ENCODE results near the gene MDM4.
"Not testable (repeated sequence)": the region's sequence is repeated elsewhere in the genome, so short reads cannot be mapped to it uniquely, and the experiment has no call there.

Gene MDM4

GRCh38 chr1:204513117-204513716 lies 3.0 kb upstream of the MDM4 start:
- in situ Hi-C loops (cut with MboI; ENCODE audit: low sequenced_read_pairs, unreplicated experiment): no loop called here
- TF ChIP-seq CTCF (IDR thresholded peaks at IDR 0.05; ENCODE audit: borderline replicate concordance, control extremely low read depth, extremely low read depth, insufficient read depth, missing control alignments): peak; percentile 8
- DNase-seq (ENCODE audit: low spot score): peak; percentile 68

GRCh38 chr1:204514828-204515227 lies 1.4 kb upstream of the MDM4 start:
- no peak for TF ChIP-seq CTCF (IDR thresholded peaks at IDR 0.05; ENCODE audit: borderline replicate concordance, control extremely low read depth, extremely low read depth, insufficient read depth, missing control alignments)
- DNase-seq (ENCODE audit: low spot score): no peak
- in situ Hi-C loops (cut with MboI; ENCODE audit: low sequenced_read_pairs, unreplicated experiment): no loop called here

DNA sequence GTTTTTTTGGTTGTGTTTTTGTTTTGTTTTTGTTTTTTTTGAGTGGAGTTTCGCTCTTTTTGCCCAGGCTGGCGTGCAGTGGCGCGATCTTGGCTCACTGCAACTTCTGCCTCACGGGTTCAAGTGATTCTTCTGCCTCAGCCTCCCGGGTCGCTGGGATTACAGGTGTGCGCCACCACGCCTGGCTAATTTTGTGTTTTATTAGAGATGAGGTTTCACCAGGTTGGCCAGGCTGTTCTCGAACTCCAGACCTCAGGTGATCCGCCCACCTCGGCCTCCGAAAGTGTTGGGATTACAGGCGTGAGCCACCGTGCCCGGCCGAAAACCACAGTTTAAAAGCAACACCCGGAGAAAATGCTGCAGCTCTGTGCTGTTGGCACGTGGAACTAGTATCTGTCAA lies 1.2 kb downstream of the MDM4 start:
- DNase-seq (ENCODE audit: low spot score); in situ Hi-C loops (cut with MboI; ENCODE audit: low sequenced_read_pairs, unreplicated experiment): not testable (repeated sequence)

GRCh38 chr1:204520834-204521709 lies 4.9 kb downstream of the MDM4 start:
- peak; percentile 50 for DNase-seq (ENCODE audit: low spot score)
- no peak for TF ChIP-seq CTCF (IDR thresholded peaks at IDR 0.05; ENCODE audit: borderline replicate concordance, control extremely low read depth, extremely low read depth, insufficient read depth, missing control alignments)
- in situ Hi-C loops (cut with MboI; ENCODE audit: low sequenced_read_pairs, unreplicated experiment): no loop called here

- DNase-seq (ENCODE audit: low spot score); in situ Hi-C loops (cut with MboI; ENCODE audit: low sequenced_read_pairs, unreplicated experiment): not testable (repeated sequence)
Observed at GRCh38 chr1:204521941-204522521, 5.8 kb downstream of the MDM4 start.

DNA sequence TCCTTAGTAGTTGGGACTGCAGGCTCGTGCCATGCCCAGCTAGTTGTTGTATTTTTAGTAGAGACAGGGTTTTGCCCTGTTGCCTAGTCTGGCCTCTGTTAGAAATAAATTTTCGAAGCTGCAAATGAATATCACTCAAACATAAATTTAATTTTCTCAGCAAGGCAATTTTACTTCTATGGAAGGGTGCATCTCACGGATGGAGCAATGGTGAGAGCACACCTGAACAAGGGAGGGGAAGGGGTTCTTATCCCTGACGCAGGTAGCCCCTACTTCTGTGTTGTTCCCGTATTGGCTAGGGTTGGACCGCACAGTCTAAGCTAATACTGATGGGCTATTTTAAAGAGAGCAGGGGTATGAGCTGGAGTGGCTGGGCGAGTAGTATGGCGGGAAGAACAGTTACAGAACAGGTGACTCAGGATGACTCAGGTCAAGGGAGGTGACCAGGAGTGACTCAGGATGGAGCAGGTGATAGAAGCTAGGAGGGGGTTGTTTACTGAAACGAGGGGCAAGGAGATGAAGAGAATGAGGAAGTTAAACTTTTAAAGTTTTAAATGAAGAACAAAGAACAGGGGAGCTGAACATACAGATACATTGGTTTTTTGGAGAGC lies 7.5 kb downstream of the MDM4 start:
- no peak for DNase-seq (ENCODE audit: low spot score)
- no peak for TF ChIP-seq CTCF (IDR thresholded peaks at IDR 0.05; ENCODE audit: borderline replicate concordance, control extremely low read depth, extremely low read depth, insufficient read depth, missing control alignments)
- in situ Hi-C loops (cut with MboI; ENCODE audit: low sequenced_read_pairs, unreplicated experiment): no loop called here

DNA sequence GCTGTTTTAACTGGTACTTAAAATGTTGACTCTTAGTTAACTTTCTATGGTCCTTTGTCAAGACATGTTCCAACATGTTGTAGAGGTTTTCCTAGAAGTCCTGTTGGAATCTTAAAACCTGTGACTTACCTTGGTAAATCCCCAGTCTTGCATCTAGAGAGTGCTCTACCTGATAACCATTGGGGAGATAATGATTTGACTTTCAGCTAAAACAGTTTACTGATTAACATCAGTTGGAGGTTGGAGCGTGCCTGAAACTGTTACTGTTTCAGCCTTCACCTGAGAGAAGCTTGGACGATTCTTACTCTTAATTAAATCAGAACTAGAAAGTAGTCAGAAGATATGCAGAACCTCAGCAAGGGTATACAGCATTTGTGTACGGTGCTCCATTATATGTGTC lies 8.8 kb downstream of the MDM4 start:
- in situ Hi-C loops (cut with MboI; ENCODE audit: low sequenced_read_pairs, unreplicated experiment): no loop called here
- DNase-seq (ENCODE audit: low spot score): no peak
- no peak for TF ChIP-seq CTCF (IDR thresholded peaks at IDR 0.05; ENCODE audit: borderline replicate concordance, control extremely low read depth, extremely low read depth, insufficient read depth, missing control alignments)
